K562 (cell line): ENCODE measurements around the gene CBX8. TPM values are rescaled to one million over a fixed set of nuclear protein-coding genes. Genes with fewer than 3 reads are reported as not detected.

Experiments used
- C11orf30 ChIP-seq: fragments of 450-650 bp; IDR thresholded peaks from 2 replicates; pipeline ENCODE4 v1.6.1; 2016; ENCODE audit warnings: low read depth, mild to moderate bottlenecking
- CHD2 ChIP-seq: IDR thresholded peaks from 2 replicates; pipeline ENCODE4 v1.6.1; 2011; ENCODE audit warnings: low read depth, low read length
- EZH2 ChIP-seq: IDR thresholded peaks from 2 replicates; pipeline ENCODE4 v1.6.1; 2012; ENCODE audit warnings: low read depth, mild to moderate bottlenecking, inconsistent platforms, low read length, borderline replicate concordance
- GATAD2B ChIP-seq: fragments of 450-650 bp; IDR thresholded peaks from 2 replicates; pipeline ENCODE4 v1.6.1; 2017; ENCODE audit warnings: mild to moderate bottlenecking, borderline replicate concordance
- MIER1 ChIP-seq: fragments of 450-650 bp; IDR thresholded peaks from 2 replicates; pipeline ENCODE4 v1.6.1; 2016; ENCODE audit warnings: antibody characterized with exemption, mild to moderate bottlenecking, low read depth
- NCOR1 ChIP-seq: fragments of 450-650 bp; IDR thresholded peaks from 2 replicates; pipeline ENCODE4 v1.6.1; 2016; ENCODE audit warnings: mild to moderate bottlenecking, moderate library complexity
- NR1H2 ChIP-seq: sonication (generic); formaldehyde crosslinking; IDR thresholded peaks from 2 replicates; pipeline ENCODE4 v1.4.0; 2020; ENCODE audit warnings: mild to moderate bottlenecking, missing genetic modification reagents
- STAG1 ChIP-seq: sonication (generic); formaldehyde crosslinking; IDR thresholded peaks from 2 replicates; pipeline ENCODE4 v1.5.0; 2020; ENCODE audit warnings: missing genetic modification reagents, borderline replicate concordance
- ZNF253 ChIP-seq: fragments of 250-450 bp; sonication (Bioruptor Pico); conservative IDR thresholded peaks from 2 replicates; pipeline ENCODE4 v1.6.1; 2021; ENCODE audit warnings: mild to moderate bottlenecking
- polyA plus RNA-seq, 8 experiments: library from polyadenylated mRNA; depleted of rRNA in 4 of 8; stranded (reverse) in 5 of 8; unstranded in 3 of 8; fragments of >200 nt; fragmentation: Nextera tagmentation in 2 of 8; fragmentation: Illumina TruSeq in 1 of 8; extraction: Ambion mirVana in 2 of 8; extraction: Trizol in 1 of 8; gene quantifications; 2 replicates each; pipeline versions ENCODE4 v1.2.1 to v1.2.3, GENCODE V29; 2011 to 2014; ENCODE audit warnings: inconsistent platforms in 1 of 8, missing spikeins in 1 of 8
- total RNA-seq, 7 experiments: library from RNA; depleted of rRNA in 6 of 7; stranded (reverse); fragments of >200 nt in 6 of 7; fragmentation: Illumina TruSeq in 2 of 7; extraction: Trizol in 2 of 7; gene quantifications; 2 replicates each; pipeline versions ENCODE4 v1.2.1 to v1.2.3, GENCODE V29; 2011 to 2021; ENCODE audit warnings: low replicate concordance in 1 of 7
- TF ChIP-seq, protein P1 (sequence below): sonication (generic); formaldehyde crosslinking; IDR thresholded peaks from 2 replicates; pipeline ENCODE4 v1.8.0; 2022; ENCODE audit warnings: mild to moderate bottlenecking, missing genetic modification reagents
- TF ChIP-seq, protein P2 (sequence below): fragments of 150-350 bp; conservative IDR thresholded peaks from 2 replicates; pipeline ENCODE4 v1.6.1; 2014; ENCODE audit warnings: low read length
- TF ChIP-seq, protein P3 (sequence below): sonication (generic); formaldehyde crosslinking; IDR thresholded peaks from 2 replicates; pipeline ENCODE4 v1.5.0; 2020; ENCODE audit warnings: missing genetic modification reagents
- TF ChIP-seq, protein P4 (sequence below), 2 experiments: IDR thresholded peaks; 2 replicates each; pipeline ENCODE4 v1.6.1; 2011; ENCODE audit warnings: borderline replicate concordance in 1 of 2, control low read depth in 1 of 2, low read depth in 1 of 2, low read length in 1 of 2, mild to moderate bottlenecking in 1 of 2, mixed read lengths in 1 of 2, moderate library complexity in 1 of 2; ENCODE audit not compliant: insufficient read depth in 1 of 2, insufficient read length in 1 of 2, poor library complexity in 1 of 2, severe bottlenecking in 1 of 2; ENCODE audit errors: extremely low read depth in 1 of 2
- TF ChIP-seq, protein P5 (sequence below): fragments of 450-650 bp; formaldehyde crosslinking; IDR thresholded peaks from 2 replicates; pipeline ENCODE4 v1.4.0; 2020; ENCODE audit warnings: mild to moderate bottlenecking, moderate library complexity
- TF ChIP-seq, protein P6 (sequence below): fragments of 250-450 bp; sonication (Bioruptor Pico); IDR thresholded peaks from 2 replicates; pipeline ENCODE4 v1.5.0; 2020; ENCODE audit warnings: mild to moderate bottlenecking

The CBX8 gene
- total and polyA plus RNA-seq, 9 of the 15 experiments (the other 6 are each of a cell fraction or from before 2014, with no cell fraction given) = 0.08 to 11.9 (median 2.6) TPM

DNA sequence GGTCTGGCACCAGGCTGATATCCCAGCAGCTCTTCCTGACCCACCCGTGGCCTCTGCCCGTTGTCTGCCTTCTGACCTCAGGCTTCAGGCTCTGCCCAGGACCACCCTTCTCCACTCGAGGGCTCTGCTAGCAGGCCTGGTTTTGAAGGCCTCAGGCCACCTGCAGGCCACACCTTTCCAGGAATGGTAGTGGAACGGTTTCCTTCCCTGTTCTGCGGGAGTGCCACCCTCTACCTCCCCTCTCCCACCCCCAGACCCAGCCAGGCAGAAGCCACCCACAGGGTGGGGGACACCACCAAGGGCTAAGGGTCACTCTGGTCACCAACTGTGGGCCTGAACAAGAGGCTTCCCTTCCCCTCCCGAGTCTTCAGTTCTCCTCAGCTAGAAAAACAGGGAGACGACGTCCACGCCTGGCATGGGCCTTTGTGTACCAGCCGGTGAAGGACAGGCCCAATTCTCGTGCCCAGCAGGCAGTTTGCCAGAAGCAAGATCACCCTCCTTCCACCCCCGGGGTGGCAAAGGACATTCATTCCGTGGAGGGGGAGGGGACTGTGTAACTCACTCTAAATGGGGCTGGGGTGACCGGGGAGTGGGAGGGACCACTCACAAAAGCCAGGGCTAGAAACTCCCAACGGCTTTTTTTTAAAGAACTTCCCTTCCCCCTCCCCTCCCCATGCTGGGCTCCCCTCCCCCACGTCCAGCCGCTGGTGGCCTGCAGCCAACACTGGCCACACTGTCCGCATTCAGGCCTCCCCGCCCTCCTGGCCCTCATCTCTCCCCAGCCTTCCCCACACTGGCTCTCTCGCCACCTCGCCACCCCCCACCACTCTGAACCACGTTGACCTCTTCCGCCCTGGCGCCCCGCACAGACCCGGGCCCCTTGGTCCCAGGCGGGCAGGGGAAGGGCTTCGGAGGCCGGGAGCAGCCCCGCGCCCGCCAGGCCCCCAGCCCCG, 34.7 kb upstream of the CBX8 start (continued):
- TF ChIP-seq C11orf30 = no peak
- TF ChIP-seq CHD2 = 0 out of 2 replicates have a peak, but pooled peaks have one; percentile 62
- TF ChIP-seq, protein P1, sequence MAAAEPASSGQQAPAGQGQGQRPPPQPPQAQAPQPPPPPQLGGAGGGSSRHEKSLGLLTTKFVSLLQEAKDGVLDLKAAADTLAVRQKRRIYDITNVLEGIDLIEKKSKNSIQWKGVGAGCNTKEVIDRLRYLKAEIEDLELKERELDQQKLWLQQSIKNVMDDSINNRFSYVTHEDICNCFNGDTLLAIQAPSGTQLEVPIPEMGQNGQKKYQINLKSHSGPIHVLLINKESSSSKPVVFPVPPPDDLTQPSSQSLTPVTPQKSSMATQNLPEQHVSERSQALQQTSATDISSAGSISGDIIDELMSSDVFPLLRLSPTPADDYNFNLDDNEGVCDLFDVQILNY (CRISPR knock-in tag) = no peak
- TF ChIP-seq, protein P2, sequence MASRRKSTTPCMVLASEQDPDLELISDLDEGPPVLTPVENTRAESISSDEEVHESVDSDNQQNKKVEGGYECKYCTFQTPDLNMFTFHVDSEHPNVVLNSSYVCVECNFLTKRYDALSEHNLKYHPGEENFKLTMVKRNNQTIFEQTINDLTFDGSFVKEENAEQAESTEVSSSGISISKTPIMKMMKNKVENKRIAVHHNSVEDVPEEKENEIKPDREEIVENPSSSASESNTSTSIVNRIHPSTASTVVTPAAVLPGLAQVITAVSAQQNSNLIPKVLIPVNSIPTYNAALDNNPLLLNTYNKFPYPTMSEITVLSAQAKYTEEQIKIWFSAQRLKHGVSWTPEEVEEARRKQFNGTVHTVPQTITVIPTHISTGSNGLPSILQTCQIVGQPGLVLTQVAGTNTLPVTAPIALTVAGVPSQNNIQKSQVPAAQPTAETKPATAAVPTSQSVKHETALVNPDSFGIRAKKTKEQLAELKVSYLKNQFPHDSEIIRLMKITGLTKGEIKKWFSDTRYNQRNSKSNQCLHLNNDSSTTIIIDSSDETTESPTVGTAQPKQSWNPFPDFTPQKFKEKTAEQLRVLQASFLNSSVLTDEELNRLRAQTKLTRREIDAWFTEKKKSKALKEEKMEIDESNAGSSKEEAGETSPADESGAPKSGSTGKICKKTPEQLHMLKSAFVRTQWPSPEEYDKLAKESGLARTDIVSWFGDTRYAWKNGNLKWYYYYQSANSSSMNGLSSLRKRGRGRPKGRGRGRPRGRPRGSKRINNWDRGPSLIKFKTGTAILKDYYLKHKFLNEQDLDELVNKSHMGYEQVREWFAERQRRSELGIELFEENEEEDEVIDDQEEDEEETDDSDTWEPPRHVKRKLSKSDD = no peak
- TF ChIP-seq, protein P3, sequence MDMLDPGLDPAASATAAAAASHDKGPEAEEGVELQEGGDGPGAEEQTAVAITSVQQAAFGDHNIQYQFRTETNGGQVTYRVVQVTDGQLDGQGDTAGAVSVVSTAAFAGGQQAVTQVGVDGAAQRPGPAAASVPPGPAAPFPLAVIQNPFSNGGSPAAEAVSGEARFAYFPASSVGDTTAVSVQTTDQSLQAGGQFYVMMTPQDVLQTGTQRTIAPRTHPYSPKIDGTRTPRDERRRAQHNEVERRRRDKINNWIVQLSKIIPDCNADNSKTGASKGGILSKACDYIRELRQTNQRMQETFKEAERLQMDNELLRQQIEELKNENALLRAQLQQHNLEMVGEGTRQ (CRISPR knock-in tag) = no peak
- no peak for TF ChIP-seq ZNF253 (CRISPR knock-in tag)
- TF ChIP-seq GATAD2B = no peak
- TF ChIP-seq NR1H2 (CRISPR knock-in tag) = no peak
- no peak for TF ChIP-seq EZH2
- no peak for TF ChIP-seq MIER1
- TF ChIP-seq, protein P4, sequence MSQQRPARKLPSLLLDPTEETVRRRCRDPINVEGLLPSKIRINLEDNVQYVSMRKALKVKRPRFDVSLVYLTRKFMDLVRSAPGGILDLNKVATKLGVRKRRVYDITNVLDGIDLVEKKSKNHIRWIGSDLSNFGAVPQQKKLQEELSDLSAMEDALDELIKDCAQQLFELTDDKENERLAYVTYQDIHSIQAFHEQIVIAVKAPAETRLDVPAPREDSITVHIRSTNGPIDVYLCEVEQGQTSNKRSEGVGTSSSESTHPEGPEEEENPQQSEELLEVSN (IDR thresholded peaks at IDR 0.05; ENCODE audit: borderline replicate concordance in 1 of 2, extremely low read depth in 1 of 2, insufficient read depth in 1 of 2, insufficient read length in 1 of 2, low read depth in 1 of 2, low read length in 1 of 2, poor library complexity in 1 of 2, severe bottlenecking in 1 of 2) = peak in 1 of 2 experiments; percentile 49
- TF ChIP-seq NCOR1 = peak; percentile 66
- TF ChIP-seq, protein P5, sequence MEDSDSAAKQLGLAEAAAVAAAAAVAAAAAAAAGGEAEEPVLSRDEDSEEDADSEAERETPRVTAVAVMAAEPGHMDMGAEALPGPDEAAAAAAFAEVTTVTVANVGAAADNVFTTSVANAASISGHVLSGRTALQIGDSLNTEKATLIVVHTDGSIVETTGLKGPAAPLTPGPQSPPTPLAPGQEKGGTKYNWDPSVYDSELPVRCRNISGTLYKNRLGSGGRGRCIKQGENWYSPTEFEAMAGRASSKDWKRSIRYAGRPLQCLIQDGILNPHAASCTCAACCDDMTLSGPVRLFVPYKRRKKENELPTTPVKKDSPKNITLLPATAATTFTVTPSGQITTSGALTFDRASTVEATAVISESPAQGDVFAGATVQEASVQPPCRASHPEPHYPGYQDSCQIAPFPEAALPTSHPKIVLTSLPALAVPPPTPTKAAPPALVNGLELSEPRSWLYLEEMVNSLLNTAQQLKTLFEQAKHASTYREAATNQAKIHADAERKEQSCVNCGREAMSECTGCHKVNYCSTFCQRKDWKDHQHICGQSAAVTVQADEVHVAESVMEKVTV = no peak
- TF ChIP-seq, protein P6, sequence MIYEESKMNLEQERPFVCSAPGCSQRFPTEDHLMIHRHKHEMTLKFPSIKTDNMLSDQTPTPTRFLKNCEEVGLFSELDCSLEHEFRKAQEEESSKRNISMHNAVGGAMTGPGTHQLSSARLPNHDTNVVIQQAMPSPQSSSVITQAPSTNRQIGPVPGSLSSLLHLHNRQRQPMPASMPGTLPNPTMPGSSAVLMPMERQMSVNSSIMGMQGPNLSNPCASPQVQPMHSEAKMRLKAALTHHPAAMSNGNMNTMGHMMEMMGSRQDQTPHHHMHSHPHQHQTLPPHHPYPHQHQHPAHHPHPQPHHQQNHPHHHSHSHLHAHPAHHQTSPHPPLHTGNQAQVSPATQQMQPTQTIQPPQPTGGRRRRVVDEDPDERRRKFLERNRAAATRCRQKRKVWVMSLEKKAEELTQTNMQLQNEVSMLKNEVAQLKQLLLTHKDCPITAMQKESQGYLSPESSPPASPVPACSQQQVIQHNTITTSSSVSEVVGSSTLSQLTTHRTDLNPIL = no peak
- no peak for TF ChIP-seq STAG1 (CRISPR knock-in tag)
